GM12892 (cell line): ENCODE results near the gene CENPP.

ENCODE experiments used
- POLR2A ChIP-seq: IDR thresholded peaks from 2 replicates; pipeline ENCODE4 v1.6.1; 2011; ENCODE audit warnings: low read depth, low read length, control low read depth
- POLR2AphosphoS5 ChIP-seq: IDR thresholded peaks from 2 replicates; pipeline ENCODE4 v1.6.1; 2011; ENCODE audit warnings: low read depth, low read length, control low read depth

DNA sequence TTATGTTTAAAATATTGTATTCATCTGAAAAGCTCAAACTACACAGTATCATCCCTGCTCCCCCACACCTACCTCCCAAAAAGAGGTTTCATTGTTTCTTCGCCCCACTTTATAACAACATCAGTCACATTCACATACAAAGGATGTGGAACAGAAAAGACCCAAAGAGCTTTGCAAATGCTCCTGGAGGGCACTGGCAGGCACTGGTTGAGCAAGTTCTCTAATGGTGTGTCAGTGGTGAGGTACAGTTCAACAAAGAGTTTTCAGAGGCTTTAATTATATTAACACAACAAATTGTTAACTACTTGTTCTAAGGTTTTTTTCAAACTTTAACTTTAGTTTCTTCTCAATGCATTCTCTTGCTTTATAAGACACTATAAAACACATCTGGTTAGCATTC, 264.2 kb downstream of the CENPP start:
- TF ChIP-seq POLR2AphosphoS5 (no peak), POLR2A (no peak)
